PC-3 (cell line): ENCODE measurements around the gene TANGO2.

Source experiments
- CTCF ChIP-seq: fragments of 300-600 bp; sonication (generic); conservative IDR thresholded peaks from 2 replicates; pipeline ENCODE4 v1.5.1; 2017; ENCODE audit warnings: antibody characterized with exemption, low read depth, mild to moderate bottlenecking, low read length
- EZH2 ChIP-seq: fragments of 300-600 bp; sonication (generic); IDR thresholded peaks from one replicate; pipeline ENCODE4 v1.6.1; 2017; ENCODE audit warnings: antibody characterized with exemption, mild to moderate bottlenecking, low read length; ENCODE audit not compliant: unreplicated experiment
- EZH2phosphoT487 ChIP-seq: fragments of 300-600 bp; sonication (generic); IDR thresholded peaks from 2 replicates; pipeline ENCODE4 v1.6.1; 2018; ENCODE audit warnings: mild to moderate bottlenecking, antibody characterized with exemption, low read length, borderline replicate concordance

- TF ChIP-seq CTCF: no peak
- no peak for TF ChIP-seq EZH2phosphoT487
- no peak for TF ChIP-seq EZH2
These were observed 22.4 kb downstream of the TANGO2 start for GRCh38 chr22:20043057-20043996.
